ENCODE results near the gene E2F6. TPM values are rescaled to one million over a fixed set of nuclear protein-coding genes. Genes with fewer than 3 reads are reported as not detected.

E2F6 gene
- total RNA-seq, 4 donors from 2014 or later: 6.0 to 19.8 (median 6.9) TPM

- 42% methylated on average over 2 of the region's 2 CpGs; no CpG with 5 or more reads in 1 of the 2 donors for WGBS, 2 donors (ENCODE audit: low coverage in 1 of 2)
- no peaks in the 10 kb centered on the region for H3K9me3 ChIP-seq
- TF ChIP-seq POLR2AphosphoS5 (IDR thresholded peaks at IDR 0.05) (no peak), EP300 (IDR thresholded peaks at IDR 0.05; ENCODE audit: low read depth) (no peak), POLR2A (IDR thresholded peaks at IDR 0.05) (no peak)
- TF ChIP-seq, protein P1, sequence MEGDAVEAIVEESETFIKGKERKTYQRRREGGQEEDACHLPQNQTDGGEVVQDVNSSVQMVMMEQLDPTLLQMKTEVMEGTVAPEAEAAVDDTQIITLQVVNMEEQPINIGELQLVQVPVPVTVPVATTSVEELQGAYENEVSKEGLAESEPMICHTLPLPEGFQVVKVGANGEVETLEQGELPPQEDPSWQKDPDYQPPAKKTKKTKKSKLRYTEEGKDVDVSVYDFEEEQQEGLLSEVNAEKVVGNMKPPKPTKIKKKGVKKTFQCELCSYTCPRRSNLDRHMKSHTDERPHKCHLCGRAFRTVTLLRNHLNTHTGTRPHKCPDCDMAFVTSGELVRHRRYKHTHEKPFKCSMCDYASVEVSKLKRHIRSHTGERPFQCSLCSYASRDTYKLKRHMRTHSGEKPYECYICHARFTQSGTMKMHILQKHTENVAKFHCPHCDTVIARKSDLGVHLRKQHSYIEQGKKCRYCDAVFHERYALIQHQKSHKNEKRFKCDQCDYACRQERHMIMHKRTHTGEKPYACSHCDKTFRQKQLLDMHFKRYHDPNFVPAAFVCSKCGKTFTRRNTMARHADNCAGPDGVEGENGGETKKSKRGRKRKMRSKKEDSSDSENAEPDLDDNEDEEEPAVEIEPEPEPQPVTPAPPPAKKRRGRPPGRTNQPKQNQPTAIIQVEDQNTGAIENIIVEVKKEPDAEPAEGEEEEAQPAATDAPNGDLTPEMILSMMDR (IDR thresholded peaks at IDR 0.05): peak; percentile 82 to 93 (median 88)
- in situ Hi-C loops (cut with MboI; ENCODE audit: low pct_ligation_motif_present in 1 of 4, low pct_unique_long_range_greater_than_20kb in 1 of 4, low sequenced_read_pairs in 3 of 4): loop anchor here (5.0 to 25.0 kb wide), 4 partner anchors 99 to 309 kb away; no protein-coding TSS in a partner anchor
- H3K4me1 ChIP-seq: peaks cover 0 to 7% (median 4%) of the 10 kb centered on the region in 4 donors
- peak; percentile 91 for DNase-seq
- H3K27me3 ChIP-seq: peaks cover 42% of the 10 kb centered on the region
- intact Hi-C loops (cut with DNase I; ENCODE audit: low total_unique reads): loop anchor here (5.0 kb wide), 1 partner anchor 104 kb away; no protein-coding TSS in a partner anchor
- no peaks in the 10 kb centered on the region for H3K36me3 ChIP-seq
- H3K27ac ChIP-seq: no peak overlapping the region
- H3K4me3 ChIP-seq: no peak overlapping the region
Measured at GRCh38 chr2:11477994-11478393, 12.0 kb upstream of the E2F6 start.

GRCh38 chr2:11473659-11474433 is 7.9 kb upstream of the E2F6 start:
- in situ Hi-C loops (cut with MboI; ENCODE audit: low pct_ligation_motif_present in 1 of 4, low pct_unique_long_range_greater_than_20kb in 1 of 4, low sequenced_read_pairs in 3 of 4): loop anchor here in 2 of 4 donors (10.0 to 25.0 kb wide), 2 partner anchors 111 to 288 kb away; no protein-coding TSS in a partner anchor
- H3K9me3 ChIP-seq: no peaks in the 10 kb centered on the region
- TF ChIP-seq POLR2A (IDR thresholded peaks at IDR 0.05) (no peak), POLR2AphosphoS5 (IDR thresholded peaks at IDR 0.05) (no peak), EP300 (IDR thresholded peaks at IDR 0.05; ENCODE audit: low read depth) (no peak)
- TF ChIP-seq, protein P1 (IDR thresholded peaks at IDR 0.05): no peak
- intact Hi-C loops (cut with DNase I; ENCODE audit: low total_unique reads): no loop called here
- H3K27ac ChIP-seq: no peak overlapping the region
- peaks cover 6% of the 10 kb centered on the region for H3K27me3 ChIP-seq
- H3K4me1 ChIP-seq: no peaks in the 10 kb centered on the region
- whole genome bisulfite sequencing, 2 donors (ENCODE audit: low coverage in 1 of 2): 70 to 94% methylated on average over 6 to 10 of the region's 10 CpGs
- no peak for DNase-seq
- no peaks in the 10 kb centered on the region for H3K36me3 ChIP-seq
- H3K4me3 ChIP-seq: no peak overlapping the region

DNA sequence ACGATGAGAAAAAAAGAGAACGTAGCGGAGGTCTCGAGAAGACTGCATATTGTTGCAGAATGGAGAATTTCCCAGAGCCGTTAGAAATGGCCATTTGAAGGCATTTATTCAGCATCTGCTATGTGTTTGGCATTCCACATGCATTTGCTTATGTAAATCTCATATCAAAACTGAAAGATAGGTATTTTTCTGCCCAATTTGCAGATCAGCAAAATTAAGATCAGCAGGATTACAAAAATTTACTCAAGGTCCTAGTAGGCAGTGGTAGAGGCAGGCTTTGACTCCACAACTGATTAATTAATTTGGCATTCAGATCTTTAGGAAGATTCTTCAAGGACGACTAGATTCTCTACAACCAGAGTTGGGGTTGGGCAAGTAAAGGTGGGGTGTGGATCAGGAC is 1.8 kb upstream of the E2F6 start:
- WGBS, 2 donors (ENCODE audit: low coverage in 1 of 2): 73 to 91% methylated on average over 6 of the region's 6 CpGs
- Histone ChIP-seq H3K4me1 (peaks cover 6 to 29% (median 17%) of the 10 kb centered on the region in 4 donors), H3K4me3 (no peak overlapping the region), H3K27ac (no peak overlapping the region), H3K27me3 (no peaks in the 10 kb centered on the region), H3K9me3 (no peaks in the 10 kb centered on the region), H3K36me3 (no peaks in the 10 kb centered on the region)
- no peak for DNase-seq
- in situ Hi-C loops (cut with MboI; ENCODE audit: low pct_ligation_motif_present in 1 of 4, low pct_unique_long_range_greater_than_20kb in 1 of 4, low sequenced_read_pairs in 3 of 4) (loop anchor here in 1 of 4 donors (25.0 kb wide), 1 partner anchor 295 kb away; no protein-coding TSS in a partner anchor), intact Hi-C loops (cut with DNase I; ENCODE audit: low total_unique reads) (loop anchor here (5.0 kb wide), 1 partner anchor 1855 kb away; no protein-coding TSS in a partner anchor)
- TF ChIP-seq EP300 (IDR thresholded peaks at IDR 0.05; ENCODE audit: low read depth) (no peak), POLR2AphosphoS5 (IDR thresholded peaks at IDR 0.05) (no peak), POLR2A (IDR thresholded peaks at IDR 0.05) (no peak)
- TF ChIP-seq, protein P1 (IDR thresholded peaks at IDR 0.05): no peak

DNA sequence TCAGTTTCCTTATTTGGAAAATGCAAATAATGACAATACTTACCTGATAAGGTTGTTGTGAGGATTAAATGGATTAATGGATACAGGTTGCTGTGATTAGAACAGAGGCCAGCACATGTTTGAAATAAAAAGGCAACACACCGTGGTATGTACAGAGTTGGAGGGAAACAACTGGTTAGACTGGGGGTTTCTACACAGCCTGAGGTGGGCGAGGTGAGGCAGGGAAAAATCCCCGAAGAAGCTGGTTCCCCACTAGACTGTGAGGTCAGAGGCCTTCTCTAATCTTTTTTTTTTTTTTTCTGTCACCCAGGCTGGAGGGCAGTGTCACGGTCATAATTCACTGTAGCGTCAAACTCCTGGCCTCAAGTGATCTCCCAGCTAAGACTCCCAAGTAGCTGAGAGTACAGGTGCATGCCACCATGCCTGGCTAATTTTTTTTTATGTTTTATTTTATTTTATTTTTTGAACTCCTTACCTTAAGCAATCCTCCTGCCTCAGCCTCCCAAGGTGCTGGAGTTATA is 1.2 kb upstream of the E2F6 start:
- intact Hi-C loops (cut with DNase I; ENCODE audit: low total_unique reads): loop anchor here (5.0 kb wide), 1 partner anchor 1855 kb away; no protein-coding TSS in a partner anchor
- TF ChIP-seq EP300 (IDR thresholded peaks at IDR 0.05; ENCODE audit: low read depth): no peak
- no peak for TF ChIP-seq POLR2A (IDR thresholded peaks at IDR 0.05)
- TF ChIP-seq POLR2AphosphoS5 (IDR thresholded peaks at IDR 0.05): no peak
- TF ChIP-seq, protein P1 (IDR thresholded peaks at IDR 0.05): no peak
- no peaks in the 10 kb centered on the region for H3K9me3 ChIP-seq
- H3K27me3 ChIP-seq: no peaks in the 10 kb centered on the region
- H3K4me1 ChIP-seq: peaks cover 8 to 35% (median 19%) of the 10 kb centered on the region in 4 donors
- WGBS, 2 donors (ENCODE audit: low coverage in 1 of 2): 72 to 90% methylated on average over 5 of the region's 5 CpGs
- in situ Hi-C loops (cut with MboI; ENCODE audit: low pct_ligation_motif_present in 1 of 4, low pct_unique_long_range_greater_than_20kb in 1 of 4, low sequenced_read_pairs in 3 of 4): loop anchor here in 1 of 4 donors (25.0 kb wide), 1 partner anchor 295 kb away; no protein-coding TSS in a partner anchor
- no peak overlapping the region for H3K4me3 ChIP-seq
- H3K27ac ChIP-seq: no peak overlapping the region
- H3K36me3 ChIP-seq: no peaks in the 10 kb centered on the region
- no peak for DNase-seq
